KOPT-K1 (cell line): ENCODE measurements around the gene USP2.
"Not testable (repeated sequence)": the region's sequence is repeated elsewhere in the genome, so short reads cannot be mapped to it uniquely, and the experiment has no call there.

ENCODE experiments used
- H3K27ac ChIP-seq: fragments of 200-600 bp; sonication (generic); 2 replicates; pipeline ENCODE4 v1.5.1; 2016; ENCODE audit warnings: antibody characterized with exemption, mild to moderate bottlenecking, low read depth, low read length; ENCODE audit not compliant: poor library complexity, severe bottlenecking
- H3K36me3 ChIP-seq: fragments of 200-600 bp; sonication (generic); 2 replicates; pipeline ENCODE4 v1.5.1; 2017; ENCODE audit warnings: antibody characterized with exemption, mild to moderate bottlenecking, low read length, moderate library complexity; ENCODE audit not compliant: insufficient read depth
- H3K9me3 ChIP-seq: fragments of 200-600 bp; sonication (generic); 2 replicates; pipeline ENCODE4 v1.5.1; 2017; ENCODE audit warnings: antibody characterized with exemption, low read length, mild to moderate bottlenecking; ENCODE audit not compliant: insufficient read depth, poor library complexity, severe bottlenecking

The USP2 gene

DNA sequence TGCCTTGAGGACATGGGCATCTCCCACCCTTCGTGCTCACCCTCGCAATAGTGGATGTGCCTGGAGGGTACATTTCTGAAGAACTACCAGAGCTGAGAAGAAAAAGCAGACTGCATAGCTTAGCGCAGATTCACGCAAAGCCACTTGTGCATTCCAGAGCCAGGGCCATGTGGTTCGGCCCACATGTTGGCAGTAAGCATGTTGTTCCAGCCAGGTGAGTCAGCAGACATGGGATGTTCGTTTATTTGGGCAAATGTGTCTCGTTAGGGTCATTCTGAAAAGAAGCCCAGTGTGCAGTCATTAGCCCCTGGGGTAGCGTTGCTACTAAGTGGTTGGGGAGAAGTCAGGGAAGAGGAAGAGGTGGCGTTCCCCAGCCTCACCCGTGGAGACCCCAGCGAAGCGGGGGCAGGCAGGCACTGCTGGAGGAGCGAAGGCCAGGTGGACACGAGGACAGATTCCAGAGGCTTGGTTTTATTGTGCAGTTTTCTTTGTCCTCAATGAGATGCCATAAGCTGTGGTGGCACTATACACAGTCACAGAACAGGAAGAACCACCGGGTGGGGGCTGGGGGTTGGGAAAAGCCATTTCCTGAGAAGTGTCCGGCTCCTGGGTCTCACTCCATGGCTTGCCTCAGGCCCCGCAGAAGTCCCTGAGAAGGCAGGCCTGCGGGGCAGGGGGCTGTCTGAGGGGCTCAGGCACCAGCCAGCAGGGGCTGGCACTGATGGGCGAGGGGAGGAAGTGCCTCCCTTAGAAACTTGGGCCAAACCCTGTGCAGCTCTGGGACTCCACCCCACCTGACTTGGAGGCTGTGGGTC lies 36.4 kb upstream of the USP2 start:
- H3K9me3 ChIP-seq = peaks cover 5% of the 10 kb centered on the region
- no peak overlapping the region for H3K27ac ChIP-seq
- no peaks in the 10 kb centered on the region for H3K36me3 ChIP-seq

GRCh38 chr11:119416606-119417580 lies 35.4 kb upstream of the USP2 start:
- Histone ChIP-seq H3K36me3 (no peaks in the 10 kb centered on the region), H3K9me3 (peaks cover 5% of the 10 kb centered on the region), H3K27ac (no peak overlapping the region)

DNA sequence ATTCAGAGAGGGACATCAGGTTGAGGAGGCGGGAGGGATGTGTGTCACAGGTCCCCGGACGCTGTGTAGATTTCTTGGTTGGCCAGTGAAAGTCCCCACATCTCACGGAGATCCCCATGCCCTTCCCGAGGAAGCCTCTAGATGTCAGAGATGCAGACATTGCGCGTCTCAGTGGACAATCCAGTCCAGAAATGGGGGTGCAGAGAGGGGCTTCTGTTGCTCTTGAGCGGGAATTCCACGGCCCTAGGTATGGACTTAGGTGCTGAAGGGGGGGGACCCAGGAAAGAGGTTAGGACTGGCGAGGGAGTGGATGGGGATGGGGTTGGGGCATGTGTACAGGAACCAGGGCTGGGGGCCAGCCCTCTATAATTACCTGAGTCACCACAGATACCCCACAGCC lies 34.5 kb upstream of the USP2 start:
- peaks cover 5% of the 10 kb centered on the region for H3K9me3 ChIP-seq
- H3K27ac ChIP-seq = no peak overlapping the region
- H3K36me3 ChIP-seq = no peaks in the 10 kb centered on the region

- Histone ChIP-seq H3K36me3 (no peaks in the 10 kb centered on the region), H3K27ac (no peak overlapping the region), H3K9me3 (peaks cover 5% of the 10 kb centered on the region)
These were observed 34.0 kb upstream of the USP2 start for GRCh38 chr11:119415517-119415916.

GRCh38 chr11:119414734-119415133 lies 33.2 kb upstream of the USP2 start:
- peaks cover 5% of the 10 kb centered on the region for H3K9me3 ChIP-seq
- no peak overlapping the region for H3K27ac ChIP-seq

GRCh38 chr11:119414321-119414720 lies 32.8 kb upstream of the USP2 start:
- no peaks in the 10 kb centered on the region for H3K36me3 ChIP-seq
- peaks cover 5% of the 10 kb centered on the region for H3K9me3 ChIP-seq
- H3K27ac ChIP-seq = no peak overlapping the region

More at GRCh38 chr11:119414734-119415133, 33.2 kb upstream of the USP2 start:
- no peaks in the 10 kb centered on the region for H3K36me3 ChIP-seq

DNA sequence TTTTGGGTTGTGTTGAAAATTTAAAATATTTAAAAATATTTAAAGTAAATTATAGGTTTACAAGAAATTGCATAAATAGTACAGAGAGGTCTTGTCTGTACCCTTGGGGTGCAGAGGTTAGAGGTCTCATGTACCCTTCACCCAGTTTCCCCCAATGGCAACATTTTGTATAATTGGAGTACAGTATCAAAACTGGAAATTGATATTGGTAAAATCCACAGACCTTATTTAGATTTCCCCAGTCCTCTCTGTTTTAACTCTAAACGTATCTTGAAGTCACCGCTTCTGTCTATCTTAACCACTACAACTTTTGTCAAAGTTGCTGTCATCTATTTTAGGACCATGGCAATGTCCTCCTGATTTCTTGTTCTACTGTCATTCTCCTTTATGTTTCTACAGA lies 30.6 kb upstream of the USP2 start:
- Histone ChIP-seq H3K9me3 (peaks cover 5% of the 10 kb centered on the region), H3K27ac (no peak overlapping the region)

GRCh38 chr11:119410501-119410900 lies 29.0 kb upstream of the USP2 start:
- Histone ChIP-seq H3K9me3 (peaks cover 5% of the 10 kb centered on the region), H3K36me3 (no peaks in the 10 kb centered on the region), H3K27ac (no peak overlapping the region)

More for the DNA sequence above, 30.6 kb upstream of the USP2 start:
- H3K36me3 ChIP-seq = no peaks in the 10 kb centered on the region

GRCh38 chr11:119409731-119410130 lies 28.2 kb upstream of the USP2 start:
- Histone ChIP-seq H3K36me3 (no peaks in the 10 kb centered on the region), H3K27ac (no peak overlapping the region), H3K9me3 (peaks cover 5% of the 10 kb centered on the region)

- peaks cover 5% of the 10 kb centered on the region for H3K9me3 ChIP-seq
- H3K36me3 ChIP-seq = no peaks in the 10 kb centered on the region
- H3K27ac ChIP-seq = no peak overlapping the region
These were observed 24.5 kb upstream of the USP2 start for GRCh38 chr11:119406005-119406404.

DNA sequence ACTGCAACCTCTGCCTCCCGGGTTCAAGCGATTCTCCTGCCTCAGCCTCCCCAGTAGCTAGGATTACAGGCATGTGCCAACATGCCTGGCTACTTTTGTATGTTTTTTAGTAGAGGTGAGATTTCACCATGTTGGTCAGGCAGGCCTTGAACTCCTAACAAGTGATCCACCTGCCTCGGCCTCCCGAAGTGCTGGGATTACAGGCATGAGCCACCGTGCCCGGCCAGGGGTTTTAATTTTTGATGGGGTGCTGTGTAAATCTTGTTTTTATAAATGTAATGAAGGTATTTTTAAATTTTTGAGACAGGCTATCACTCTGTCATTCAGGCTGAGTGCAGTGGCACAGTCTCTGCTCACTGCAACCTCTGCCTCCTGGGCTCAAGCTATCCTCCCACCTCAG lies 24.0 kb upstream of the USP2 start:
- not testable (repeated sequence) for H3K27ac ChIP-seq, H3K36me3 ChIP-seq
- peaks cover 11% of the 10 kb centered on the region for H3K9me3 ChIP-seq

GRCh38 chr11:119404872-119405271 lies 23.4 kb upstream of the USP2 start:
- H3K27ac ChIP-seq = no peak overlapping the region
- H3K9me3 ChIP-seq = peaks cover 13% of the 10 kb centered on the region
- H3K36me3 ChIP-seq = no peaks in the 10 kb centered on the region

GRCh38 chr11:119403021-119403420 lies 21.5 kb upstream of the USP2 start:
- no peaks in the 10 kb centered on the region for H3K36me3 ChIP-seq
- H3K9me3 ChIP-seq = peaks cover 18% of the 10 kb centered on the region
- H3K27ac ChIP-seq = no peak overlapping the region

GRCh38 chr11:119402470-119402869 lies 21.0 kb upstream of the USP2 start:
- Histone ChIP-seq H3K27ac (no peak overlapping the region), H3K36me3 (no peaks in the 10 kb centered on the region), H3K9me3 (peaks cover 20% of the 10 kb centered on the region)

DNA sequence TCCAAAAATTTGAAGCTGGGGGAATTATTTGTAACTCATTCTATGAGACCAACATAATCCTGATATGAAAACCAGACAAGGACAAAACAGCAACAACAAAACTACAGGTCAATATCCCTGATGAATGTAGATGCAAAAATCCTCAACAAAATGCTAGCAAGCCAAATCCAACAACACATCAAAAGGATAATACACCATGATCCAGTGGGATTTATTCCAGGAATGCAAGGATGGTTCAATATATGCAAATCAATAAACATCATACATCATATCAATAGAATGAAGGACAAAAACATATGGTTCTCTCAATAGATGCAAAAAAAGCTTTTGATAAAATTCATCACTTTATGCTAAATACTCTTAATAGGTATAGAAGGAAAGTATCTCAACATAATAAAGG lies 19.4 kb upstream of the USP2 start:
- no peak overlapping the region for H3K27ac ChIP-seq

More for the DNA sequence above, 19.4 kb upstream of the USP2 start:
- H3K36me3 ChIP-seq = no peaks in the 10 kb centered on the region
- H3K9me3 ChIP-seq = peaks cover 20% of the 10 kb centered on the region
